GM23338 (cell line): ENCODE data around the gene NDUFS5. TPM values are rescaled to one million over a fixed set of nuclear protein-coding genes. Genes with fewer than 3 reads are reported as not detected.

Experiments
- ATAC-seq: fragments of 200-7000 bp; cut with Tn5 transposase; 3 replicates; pipeline ENCODE4 v1.9.1; 2020
- DNase-seq: peaks from one replicate; pipeline ENCODE4 v3.0.0-alpha.2; 2015; ENCODE audit warnings: low spot score
- H2AFZ ChIP-seq: fragments of 200-600 bp; sonication (generic); 2 replicates; pipeline ENCODE4 v1.8.0; 2016; ENCODE audit warnings: antibody characterized with exemption, mild to moderate bottlenecking, moderate library complexity
- H3F3A ChIP-seq: fragments of 200-600 bp; sonication (generic); replicated peaks from 2 replicates; pipeline ENCODE4 v1.8.0; 2017; ENCODE audit warnings: antibody characterized with exemption, mixed run types, low read depth
- H3K27ac ChIP-seq: fragments of 200-600 bp; sonication (generic); 2 replicates; pipeline ENCODE4 v1.6.1; 2016; ENCODE audit warnings: low read depth
- H3K27me3 ChIP-seq: fragments of 200-600 bp; sonication (generic); 2 replicates; pipeline ENCODE4 v1.8.0; 2016; ENCODE audit warnings: mild to moderate bottlenecking, mixed run types, moderate library complexity; ENCODE audit not compliant: insufficient read depth
- H3K36me3 ChIP-seq: fragments of 200-600 bp; sonication (generic); 2 replicates; pipeline ENCODE4 v1.8.0; 2016; ENCODE audit warnings: mild to moderate bottlenecking; ENCODE audit not compliant: insufficient read depth
- H3K4me1 ChIP-seq: fragments of 200-600 bp; sonication (generic); 2 replicates; pipeline ENCODE4 v1.8.0; 2016; ENCODE audit warnings: mild to moderate bottlenecking, moderate library complexity; ENCODE audit not compliant: insufficient read depth
- H3K4me2 ChIP-seq: fragments of 200-600 bp; sonication (generic); 2 replicates; pipeline ENCODE4 v1.7.1; 2017; ENCODE audit warnings: mixed run types
- H3K4me3 ChIP-seq: fragments of 200-600 bp; sonication (generic); 2 replicates; pipeline ENCODE4 v1.6.1; 2016; ENCODE audit warnings: mixed run types
- H3K79me2 ChIP-seq: fragments of 200-600 bp; sonication (generic); replicated peaks from 2 replicates; pipeline ENCODE4 v1.8.0; 2017; ENCODE audit warnings: mild to moderate bottlenecking; ENCODE audit not compliant: insufficient read depth
- H3K9me2 ChIP-seq: fragments of 200-600 bp; sonication (generic); 2 replicates; pipeline ENCODE4 v1.8.0; 2017; ENCODE audit not compliant: insufficient read depth
- H4K20me1 ChIP-seq: fragments of 200-600 bp; sonication (generic); replicated peaks from 2 replicates; pipeline ENCODE4 v1.8.0; 2017; ENCODE audit warnings: mild to moderate bottlenecking; ENCODE audit not compliant: insufficient read depth
- H3K27ac Mint-ChIP-seq: 2 replicates; pipeline ENCODE4 v1.8.0; 2020; ENCODE audit warnings: inconsistent platforms, mild to moderate bottlenecking, moderate library complexity, mixed read lengths
- H3K27me3 Mint-ChIP-seq: 3 replicates; pipeline ENCODE4 v1.8.0; 2022; ENCODE audit warnings: low read depth, mild to moderate bottlenecking, moderate library complexity, mixed read lengths, inconsistent platforms; ENCODE audit not compliant: insufficient read depth, poor library complexity
- H3K36me3 Mint-ChIP-seq: 3 replicates; pipeline ENCODE4 v1.8.0; 2021; ENCODE audit warnings: low read depth, mild to moderate bottlenecking, inconsistent platforms, moderate library complexity, mixed read lengths
- H3K4me1 Mint-ChIP-seq: 3 replicates; pipeline ENCODE4 v1.8.0; 2020; ENCODE audit warnings: mild to moderate bottlenecking, inconsistent platforms, mixed read lengths
- H3K4me3 Mint-ChIP-seq: 3 replicates; pipeline ENCODE4 v1.8.0; 2021; ENCODE audit warnings: moderate library complexity, mild to moderate bottlenecking, inconsistent platforms, mixed read lengths
- H3K9me3 Mint-ChIP-seq: 3 replicates; pipeline ENCODE4 v1.8.0; 2020; ENCODE audit warnings: moderate library complexity, mild to moderate bottlenecking, inconsistent platforms, mixed read lengths
- EZH2 ChIP-seq: fragments of 200-600 bp; sonication (generic); IDR thresholded peaks from one replicate; pipeline ENCODE4 v1.8.0; 2017; ENCODE audit warnings: antibody characterized with exemption, mild to moderate bottlenecking, low read depth; ENCODE audit not compliant: unreplicated experiment
- EZH2phosphoT487 ChIP-seq: fragments of 200-600 bp; sonication (generic); IDR thresholded peaks from one replicate; pipeline ENCODE4 v1.8.1; 2018; ENCODE audit warnings: antibody characterized with exemption; ENCODE audit not compliant: unreplicated experiment
- JUNB ChIP-seq: IDR thresholded peaks from one replicate; pipeline ENCODE4 v1.6.1; 2016; ENCODE audit warnings: antibody characterized with exemption; ENCODE audit not compliant: unreplicated experiment
- POLR2AphosphoS5 ChIP-seq: IDR thresholded peaks from 2 replicates; pipeline ENCODE4 v1.6.1; 2016; ENCODE audit warnings: antibody characterized with exemption, low read depth
- STAT1 ChIP-seq: IDR thresholded peaks from one replicate; pipeline ENCODE4 v1.6.1; 2016; ENCODE audit warnings: antibody characterized with exemption; ENCODE audit not compliant: unreplicated experiment
- ZNF114 ChIP-seq: fragments of 250-450 bp; sonication (Bioruptor Pico); IDR thresholded peaks from 2 replicates; pipeline ENCODE4 v1.5.0; 2020; ENCODE audit warnings: mild to moderate bottlenecking, moderate library complexity
- ZNF331 ChIP-seq: fragments of 250-450 bp; sonication (Bioruptor Pico); IDR thresholded peaks from 2 replicates; pipeline ENCODE4 v1.5.0; 2020; ENCODE audit warnings: low read depth, mild to moderate bottlenecking, moderate library complexity
- polyA plus RNA-seq: library from polyadenylated mRNA; unstranded; fragments of >200 nt; fragmentation: Nextera tagmentation; extraction: Ambion mirVana; gene quantifications from 2 replicates; pipeline ENCODE4 v1.2.1, GENCODE V29; 2016
- total RNA-seq: library from RNA; depleted of rRNA; stranded (reverse); fragments of >200 nt; shearing (Covaris generic); gene quantifications from 2 replicates; pipeline ENCODE4 v1.2.3, GENCODE V29; 2014
- TF ChIP-seq, protein P1 (sequence below), 2 experiments: fragments of 200-600 bp in 1 of 2; sonication (generic) in 1 of 2; conservative IDR thresholded peaks; 2 replicates each; pipeline versions ENCODE4 v1.5.1 to v1.6.1; 2016 to 2017; ENCODE audit warnings: antibody characterized with exemption in 2 of 2, low read depth in 2 of 2, mild to moderate bottlenecking in 2 of 2, moderate library complexity in 1 of 2
- TF ChIP-seq, protein P2 (sequence below): IDR thresholded peaks from 2 replicates; pipeline ENCODE4 v1.6.1; 2016; ENCODE audit warnings: antibody characterized with exemption
- TF ChIP-seq, protein P3 (sequence below): IDR thresholded peaks from one replicate; pipeline ENCODE4 v1.6.1; 2018; ENCODE audit warnings: antibody characterized with exemption; ENCODE audit not compliant: unreplicated experiment

Gene NDUFS5
- total and polyA plus RNA-seq, 2 experiments from 2014 or later = 532 to 2,534 TPM

DNA sequence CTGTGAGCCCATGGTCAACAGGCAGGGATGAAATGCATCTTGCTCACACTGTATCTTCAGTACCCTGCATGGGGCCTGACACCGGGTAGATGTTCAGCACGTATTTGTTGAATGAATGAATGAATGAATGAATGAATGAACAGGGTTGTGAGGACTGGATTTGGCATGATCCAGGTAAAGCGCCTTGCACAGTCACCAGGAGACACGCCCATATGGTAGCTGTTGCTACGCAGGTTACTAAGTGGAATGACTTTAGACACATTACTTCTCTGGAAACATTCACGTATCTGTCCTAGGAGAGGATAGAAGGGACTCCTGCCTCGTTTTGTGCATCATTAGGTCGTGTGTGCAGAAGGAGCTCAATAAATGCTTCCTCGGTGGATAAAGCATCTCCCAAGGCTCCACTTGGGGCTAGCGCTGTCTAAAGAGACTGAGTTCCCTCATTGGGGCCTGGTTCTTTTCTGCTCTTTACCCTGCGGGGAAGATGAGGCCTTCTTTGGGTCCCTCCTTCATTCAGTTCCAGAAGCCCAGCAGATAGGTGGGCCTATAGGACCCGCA, 54.2 kb downstream of the NDUFS5 start:
- Mint-ChIP-seq H3K9me3 (no peaks in the 10 kb centered on the region), H3K4me3 (peak overlapping the region; percentile 78), H3K27ac (no peak overlapping the region), H3K36me3 (no peaks in the 10 kb centered on the region; the same call in 2 of the 3 replicates), H3K27me3 (peaks cover 20% of the 10 kb centered on the region), H3K4me1 (peaks cover 15% of the 10 kb centered on the region)
- Histone ChIP-seq H2AFZ (peak overlapping the region; percentile 99), H3F3A (peaks cover 20% of the 10 kb centered on the region), H3K79me2 (peaks cover 6% of the 10 kb centered on the region; the same call in 1 of the 2 replicates), H3K4me2 (peak overlapping the region; percentile 75), H3K36me3 (no peaks in the 10 kb centered on the region), H3K4me3 (peak overlapping the region; percentile 67), H3K27me3 (peaks cover 21% of the 10 kb centered on the region), H3K27ac (no peak overlapping the region), H4K20me1 (peaks cover 7% of the 10 kb centered on the region), H3K9me2 (no peaks in the 10 kb centered on the region), H3K4me1 (peaks cover 5% of the 10 kb centered on the region; the same call in 1 of the 2 replicates)
- TF ChIP-seq ZNF114 (CRISPR knock-in tag) = no peak
- TF ChIP-seq POLR2AphosphoS5 = no peak
- no peak for TF ChIP-seq STAT1
- no peak for TF ChIP-seq ZNF331 (CRISPR knock-in tag)
- TF ChIP-seq, protein P1, sequence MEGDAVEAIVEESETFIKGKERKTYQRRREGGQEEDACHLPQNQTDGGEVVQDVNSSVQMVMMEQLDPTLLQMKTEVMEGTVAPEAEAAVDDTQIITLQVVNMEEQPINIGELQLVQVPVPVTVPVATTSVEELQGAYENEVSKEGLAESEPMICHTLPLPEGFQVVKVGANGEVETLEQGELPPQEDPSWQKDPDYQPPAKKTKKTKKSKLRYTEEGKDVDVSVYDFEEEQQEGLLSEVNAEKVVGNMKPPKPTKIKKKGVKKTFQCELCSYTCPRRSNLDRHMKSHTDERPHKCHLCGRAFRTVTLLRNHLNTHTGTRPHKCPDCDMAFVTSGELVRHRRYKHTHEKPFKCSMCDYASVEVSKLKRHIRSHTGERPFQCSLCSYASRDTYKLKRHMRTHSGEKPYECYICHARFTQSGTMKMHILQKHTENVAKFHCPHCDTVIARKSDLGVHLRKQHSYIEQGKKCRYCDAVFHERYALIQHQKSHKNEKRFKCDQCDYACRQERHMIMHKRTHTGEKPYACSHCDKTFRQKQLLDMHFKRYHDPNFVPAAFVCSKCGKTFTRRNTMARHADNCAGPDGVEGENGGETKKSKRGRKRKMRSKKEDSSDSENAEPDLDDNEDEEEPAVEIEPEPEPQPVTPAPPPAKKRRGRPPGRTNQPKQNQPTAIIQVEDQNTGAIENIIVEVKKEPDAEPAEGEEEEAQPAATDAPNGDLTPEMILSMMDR (conservative IDR thresholded peaks at IDR 0.05; ENCODE audit: low read depth in 2 of 2) = no peak
- TF ChIP-seq EZH2 = no peak
- TF ChIP-seq, protein P2, sequence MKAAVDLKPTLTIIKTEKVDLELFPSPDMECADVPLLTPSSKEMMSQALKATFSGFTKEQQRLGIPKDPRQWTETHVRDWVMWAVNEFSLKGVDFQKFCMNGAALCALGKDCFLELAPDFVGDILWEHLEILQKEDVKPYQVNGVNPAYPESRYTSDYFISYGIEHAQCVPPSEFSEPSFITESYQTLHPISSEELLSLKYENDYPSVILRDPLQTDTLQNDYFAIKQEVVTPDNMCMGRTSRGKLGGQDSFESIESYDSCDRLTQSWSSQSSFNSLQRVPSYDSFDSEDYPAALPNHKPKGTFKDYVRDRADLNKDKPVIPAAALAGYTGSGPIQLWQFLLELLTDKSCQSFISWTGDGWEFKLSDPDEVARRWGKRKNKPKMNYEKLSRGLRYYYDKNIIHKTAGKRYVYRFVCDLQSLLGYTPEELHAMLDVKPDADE = no peak
- TF ChIP-seq, protein P3, sequence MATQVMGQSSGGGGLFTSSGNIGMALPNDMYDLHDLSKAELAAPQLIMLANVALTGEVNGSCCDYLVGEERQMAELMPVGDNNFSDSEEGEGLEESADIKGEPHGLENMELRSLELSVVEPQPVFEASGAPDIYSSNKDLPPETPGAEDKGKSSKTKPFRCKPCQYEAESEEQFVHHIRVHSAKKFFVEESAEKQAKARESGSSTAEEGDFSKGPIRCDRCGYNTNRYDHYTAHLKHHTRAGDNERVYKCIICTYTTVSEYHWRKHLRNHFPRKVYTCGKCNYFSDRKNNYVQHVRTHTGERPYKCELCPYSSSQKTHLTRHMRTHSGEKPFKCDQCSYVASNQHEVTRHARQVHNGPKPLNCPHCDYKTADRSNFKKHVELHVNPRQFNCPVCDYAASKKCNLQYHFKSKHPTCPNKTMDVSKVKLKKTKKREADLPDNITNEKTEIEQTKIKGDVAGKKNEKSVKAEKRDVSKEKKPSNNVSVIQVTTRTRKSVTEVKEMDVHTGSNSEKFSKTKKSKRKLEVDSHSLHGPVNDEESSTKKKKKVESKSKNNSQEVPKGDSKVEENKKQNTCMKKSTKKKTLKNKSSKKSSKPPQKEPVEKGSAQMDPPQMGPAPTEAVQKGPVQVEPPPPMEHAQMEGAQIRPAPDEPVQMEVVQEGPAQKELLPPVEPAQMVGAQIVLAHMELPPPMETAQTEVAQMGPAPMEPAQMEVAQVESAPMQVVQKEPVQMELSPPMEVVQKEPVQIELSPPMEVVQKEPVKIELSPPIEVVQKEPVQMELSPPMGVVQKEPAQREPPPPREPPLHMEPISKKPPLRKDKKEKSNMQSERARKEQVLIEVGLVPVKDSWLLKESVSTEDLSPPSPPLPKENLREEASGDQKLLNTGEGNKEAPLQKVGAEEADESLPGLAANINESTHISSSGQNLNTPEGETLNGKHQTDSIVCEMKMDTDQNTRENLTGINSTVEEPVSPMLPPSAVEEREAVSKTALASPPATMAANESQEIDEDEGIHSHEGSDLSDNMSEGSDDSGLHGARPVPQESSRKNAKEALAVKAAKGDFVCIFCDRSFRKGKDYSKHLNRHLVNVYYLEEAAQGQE = no peak
- no peak for TF ChIP-seq EZH2phosphoT487
- TF ChIP-seq JUNB = no peak
- ATAC-seq = peak; percentile 41; the same call in 2 of the 3 replicates
- DNase-seq = no peak
